Liver (tissue), 3 donors: Measurements from ENCODE around the gene ADAM11.

Experiments
- FOXA1 ChIP-seq: IDR thresholded peaks from 2 replicates; pipeline ENCODE4 v1.6.1; 2016; ENCODE audit warnings: antibody characterized with exemption
- GABPA ChIP-seq, 2 donors: IDR thresholded peaks in 1 of 2; conservative IDR thresholded peaks in 1 of 2; 2 replicates each; pipeline ENCODE4 v1.6.1; 2016; ENCODE audit warnings: antibody characterized with exemption in 2 of 2, mild to moderate bottlenecking in 1 of 2, moderate library complexity in 1 of 2
- JUND ChIP-seq, 2 donors: IDR thresholded peaks; 2 replicates each; pipeline ENCODE4 v1.6.1; 2016; ENCODE audit warnings: antibody characterized with exemption in 2 of 2
- RAD21 ChIP-seq, 2 donors: IDR thresholded peaks; 2 replicates each; pipeline ENCODE4 v1.6.1; 2016; ENCODE audit warnings: antibody characterized with exemption in 2 of 2, mild to moderate bottlenecking in 2 of 2
- SP1 ChIP-seq: IDR thresholded peaks from 2 replicates; pipeline ENCODE4 v1.6.1; 2018; ENCODE audit warnings: antibody characterized with exemption, mild to moderate bottlenecking
- TAF1 ChIP-seq: conservative IDR thresholded peaks from 2 replicates; pipeline ENCODE4 v1.6.1; 2016; ENCODE audit warnings: antibody characterized with exemption, mild to moderate bottlenecking
- YY1 ChIP-seq: IDR thresholded peaks from 2 replicates; pipeline ENCODE4 v1.6.1; 2016; ENCODE audit warnings: antibody characterized with exemption, mild to moderate bottlenecking
- TF ChIP-seq, protein P1 (sequence below): fragments of 150-350 bp; IDR thresholded peaks from 2 replicates; pipeline ENCODE4 v1.5.1; 2017; ENCODE audit warnings: improper control_type of control experiment, low read depth, low read length; ENCODE audit not compliant: missing input control
- TF ChIP-seq, protein P2 (sequence below): IDR thresholded peaks from 2 replicates; pipeline ENCODE4 v1.6.1; 2016; ENCODE audit warnings: antibody characterized with exemption
- TF ChIP-seq, protein P3 (sequence below): IDR thresholded peaks from 2 replicates; pipeline ENCODE4 v1.6.1; 2016; ENCODE audit warnings: antibody characterized with exemption
- donor health status: healthy.
- donor health status: healthy.

DNA sequence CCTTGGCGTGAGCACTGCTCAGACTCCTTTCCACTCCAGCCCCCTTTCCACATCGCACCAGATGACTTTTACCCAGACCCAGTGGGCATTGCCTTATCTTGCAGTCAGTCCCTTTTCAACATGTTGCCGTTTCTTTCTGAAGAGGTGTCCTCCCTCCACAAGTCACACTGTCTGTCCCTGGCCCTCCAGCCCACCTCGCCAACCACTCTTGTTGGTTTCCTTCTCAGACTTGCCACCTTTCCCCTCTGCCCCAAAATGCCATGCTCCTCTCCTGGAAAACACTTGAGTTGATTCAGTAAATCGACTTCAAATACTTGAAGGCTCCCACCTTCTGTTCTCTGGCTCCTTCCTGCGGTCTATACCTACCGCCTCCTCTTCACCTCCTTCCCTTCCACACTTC is 7.5 kb upstream of the ADAM11 start:
- TF ChIP-seq, protein P1, sequence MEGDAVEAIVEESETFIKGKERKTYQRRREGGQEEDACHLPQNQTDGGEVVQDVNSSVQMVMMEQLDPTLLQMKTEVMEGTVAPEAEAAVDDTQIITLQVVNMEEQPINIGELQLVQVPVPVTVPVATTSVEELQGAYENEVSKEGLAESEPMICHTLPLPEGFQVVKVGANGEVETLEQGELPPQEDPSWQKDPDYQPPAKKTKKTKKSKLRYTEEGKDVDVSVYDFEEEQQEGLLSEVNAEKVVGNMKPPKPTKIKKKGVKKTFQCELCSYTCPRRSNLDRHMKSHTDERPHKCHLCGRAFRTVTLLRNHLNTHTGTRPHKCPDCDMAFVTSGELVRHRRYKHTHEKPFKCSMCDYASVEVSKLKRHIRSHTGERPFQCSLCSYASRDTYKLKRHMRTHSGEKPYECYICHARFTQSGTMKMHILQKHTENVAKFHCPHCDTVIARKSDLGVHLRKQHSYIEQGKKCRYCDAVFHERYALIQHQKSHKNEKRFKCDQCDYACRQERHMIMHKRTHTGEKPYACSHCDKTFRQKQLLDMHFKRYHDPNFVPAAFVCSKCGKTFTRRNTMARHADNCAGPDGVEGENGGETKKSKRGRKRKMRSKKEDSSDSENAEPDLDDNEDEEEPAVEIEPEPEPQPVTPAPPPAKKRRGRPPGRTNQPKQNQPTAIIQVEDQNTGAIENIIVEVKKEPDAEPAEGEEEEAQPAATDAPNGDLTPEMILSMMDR = no peak
- TF ChIP-seq SP1 (no peak), TAF1 (no peak), JUND (IDR thresholded peaks at IDR 0.05) (no peak), GABPA (IDR thresholded peaks at IDR 0.05 in 1 of 2, conservative IDR thresholded peaks at IDR 0.05 in 1 of 2) (no peak), FOXA1 (no peak), RAD21 (IDR thresholded peaks at IDR 0.05) (no peak), YY1 (no peak)
- TF ChIP-seq, protein P2, sequence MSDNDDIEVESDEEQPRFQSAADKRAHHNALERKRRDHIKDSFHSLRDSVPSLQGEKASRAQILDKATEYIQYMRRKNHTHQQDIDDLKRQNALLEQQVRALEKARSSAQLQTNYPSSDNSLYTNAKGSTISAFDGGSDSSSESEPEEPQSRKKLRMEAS = no peak
- TF ChIP-seq, protein P3, sequence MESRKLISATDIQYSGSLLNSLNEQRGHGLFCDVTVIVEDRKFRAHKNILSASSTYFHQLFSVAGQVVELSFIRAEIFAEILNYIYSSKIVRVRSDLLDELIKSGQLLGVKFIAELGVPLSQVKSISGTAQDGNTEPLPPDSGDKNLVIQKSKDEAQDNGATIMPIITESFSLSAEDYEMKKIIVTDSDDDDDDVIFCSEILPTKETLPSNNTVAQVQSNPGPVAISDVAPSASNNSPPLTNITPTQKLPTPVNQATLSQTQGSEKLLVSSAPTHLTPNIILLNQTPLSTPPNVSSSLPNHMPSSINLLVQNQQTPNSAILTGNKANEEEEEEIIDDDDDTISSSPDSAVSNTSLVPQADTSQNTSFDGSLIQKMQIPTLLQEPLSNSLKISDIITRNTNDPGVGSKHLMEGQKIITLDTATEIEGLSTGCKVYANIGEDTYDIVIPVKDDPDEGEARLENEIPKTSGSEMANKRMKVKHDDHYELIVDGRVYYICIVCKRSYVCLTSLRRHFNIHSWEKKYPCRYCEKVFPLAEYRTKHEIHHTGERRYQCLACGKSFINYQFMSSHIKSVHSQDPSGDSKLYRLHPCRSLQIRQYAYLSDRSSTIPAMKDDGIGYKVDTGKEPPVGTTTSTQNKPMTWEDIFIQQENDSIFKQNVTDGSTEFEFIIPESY = no peak
